GM18868 (cell line): Measurements from ENCODE around the gene CD6.

Experiments
- ATAC-seq: cut with Tn5 transposase; IDR thresholded peaks from one replicate; pipeline ENCODE4 v1.9.1; 2021; ENCODE audit warnings: mild to moderate bottlenecking, moderate library complexity; ENCODE audit not compliant: unreplicated experiment

The CD6 gene

GRCh38 chr11:60934790-60935605, 36.5 kb upstream of the CD6 start:
- ATAC-seq: no peak

DNA sequence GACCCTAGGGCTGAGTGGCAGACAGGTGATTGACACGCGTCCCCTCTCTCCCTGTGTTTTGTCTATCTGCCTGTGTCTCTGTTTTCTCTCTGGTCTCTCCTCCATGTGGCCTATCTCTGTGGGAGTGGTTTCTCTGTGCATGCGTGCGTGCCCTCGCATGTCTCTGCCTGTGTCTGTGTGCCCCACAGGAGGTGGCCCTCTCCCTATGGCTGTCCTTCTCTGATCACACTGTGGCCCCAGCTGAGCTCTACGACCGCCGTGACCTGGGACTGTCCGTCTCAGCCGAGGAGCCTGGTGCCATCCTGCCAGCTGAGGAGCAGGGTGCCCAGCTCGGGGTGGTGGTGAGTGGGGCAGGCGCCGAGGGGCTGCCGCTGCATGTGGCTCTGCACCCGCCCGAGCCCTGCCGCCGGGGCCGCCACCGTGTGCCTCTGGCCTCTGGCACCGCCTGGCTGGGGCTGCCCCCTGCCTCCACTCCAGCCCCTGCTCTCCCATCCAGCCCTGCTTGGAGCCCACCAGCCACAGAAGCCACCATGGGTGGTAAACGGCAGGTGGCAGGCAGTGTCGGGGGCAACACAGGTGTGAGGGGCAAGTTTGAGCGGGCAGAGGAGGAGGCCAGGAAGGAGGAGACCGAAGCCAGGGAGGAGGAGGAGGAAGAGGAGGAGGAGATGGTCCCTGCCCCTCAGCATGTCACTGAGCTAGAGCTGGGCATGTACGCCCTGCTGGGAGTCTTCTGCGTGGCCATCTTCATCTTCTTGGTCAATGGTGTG, 35.6 kb upstream of the CD6 start:
- ATAC-seq: no peak

DNA sequence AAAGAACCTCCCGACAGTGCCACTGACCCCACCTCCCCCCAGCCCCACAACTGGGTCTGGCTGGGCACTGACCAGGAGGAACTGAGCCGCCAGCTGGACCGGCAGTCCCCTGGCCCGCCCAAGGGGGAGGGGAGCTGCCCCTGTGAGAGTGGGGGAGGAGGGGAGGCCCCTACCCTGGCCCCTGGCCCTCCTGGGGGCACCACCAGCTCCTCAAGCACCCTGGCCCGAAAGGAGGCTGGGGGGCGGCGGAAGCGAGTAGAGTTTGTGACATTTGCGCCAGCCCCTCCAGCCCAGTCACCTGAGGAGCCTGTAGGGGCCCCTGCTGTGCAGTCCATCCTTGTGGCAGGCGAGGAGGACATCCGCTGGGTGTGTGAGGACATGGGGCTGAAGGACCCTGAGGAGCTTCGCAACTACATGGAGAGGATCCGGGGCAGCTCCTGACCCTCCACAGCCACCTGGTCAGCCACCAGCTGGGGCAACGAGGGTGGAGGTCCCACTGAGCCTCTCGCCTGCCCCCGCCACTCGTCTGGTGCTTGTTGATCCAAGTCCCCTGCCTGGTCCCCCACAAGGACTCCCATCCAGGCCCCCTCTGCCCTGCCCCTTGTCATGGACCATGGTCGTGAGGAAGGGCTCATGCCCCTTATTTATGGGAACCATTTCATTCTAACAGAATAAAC, 34.9 kb upstream of the CD6 start:
- no peak for ATAC-seq

- ATAC-seq: no peak
Observed at GRCh38 chr11:60937144-60937527, 34.3 kb upstream of the CD6 start.

DNA sequence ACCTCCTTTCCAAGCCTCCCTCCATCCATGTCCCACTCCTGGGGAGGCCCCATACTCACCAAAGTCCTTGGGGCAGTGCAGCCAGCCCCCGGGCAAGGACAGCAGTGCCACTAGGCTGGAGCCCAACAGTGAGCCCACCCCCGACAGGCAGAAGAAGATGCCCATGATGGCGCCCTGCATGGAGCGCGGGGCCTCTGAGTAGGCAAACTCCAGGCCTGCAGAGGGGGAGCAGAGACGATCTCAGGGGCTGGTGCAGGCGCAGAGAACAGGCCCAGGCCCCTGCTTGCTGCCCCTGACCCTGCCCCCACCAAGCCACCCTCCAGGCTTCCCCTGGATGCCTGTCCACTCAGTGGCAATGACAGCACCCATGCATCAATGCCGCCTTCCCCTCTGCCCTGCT, 33.7 kb upstream of the CD6 start:
- no peak for ATAC-seq

DNA sequence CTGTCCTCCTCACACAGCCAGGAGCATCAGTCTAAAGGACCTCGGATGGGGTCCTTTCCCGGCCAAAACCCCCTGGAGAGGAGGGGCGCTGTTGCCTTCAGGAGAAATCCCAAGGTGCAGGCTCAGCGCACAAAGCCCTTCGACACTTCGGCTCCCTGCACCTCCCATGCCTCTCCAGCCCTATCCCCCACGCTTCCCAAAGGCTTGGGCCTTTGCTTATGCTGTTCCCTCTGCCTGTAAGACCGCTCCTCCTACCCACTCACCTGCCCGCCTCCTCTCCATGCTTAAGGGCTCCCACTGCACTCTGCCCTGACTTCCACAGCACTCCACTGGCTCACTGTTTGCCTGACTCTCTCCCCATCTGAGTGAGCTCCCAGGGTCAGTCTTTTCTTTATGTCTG, 33.0 kb upstream of the CD6 start:
- no peak for ATAC-seq

DNA sequence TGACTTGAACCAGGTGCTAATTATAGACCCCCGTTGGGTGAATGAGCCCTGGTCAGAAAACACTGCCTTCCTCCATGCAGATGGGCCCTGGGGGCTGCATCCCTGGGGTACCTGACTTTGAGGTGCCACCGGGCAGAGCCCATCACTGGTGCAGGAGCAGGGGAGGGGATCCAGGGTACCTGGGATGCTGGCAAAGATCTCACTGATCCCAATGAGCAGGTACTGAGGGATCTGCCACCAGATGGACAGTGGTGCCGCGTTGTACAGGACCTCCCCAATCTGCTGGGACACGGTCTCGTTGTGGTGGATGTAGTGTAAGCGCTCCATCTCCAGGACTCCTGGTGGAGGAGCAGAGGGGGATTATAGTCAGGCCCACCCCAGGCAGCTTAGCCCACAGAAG, 32.2 kb upstream of the CD6 start:
- ATAC-seq: no peak

DNA sequence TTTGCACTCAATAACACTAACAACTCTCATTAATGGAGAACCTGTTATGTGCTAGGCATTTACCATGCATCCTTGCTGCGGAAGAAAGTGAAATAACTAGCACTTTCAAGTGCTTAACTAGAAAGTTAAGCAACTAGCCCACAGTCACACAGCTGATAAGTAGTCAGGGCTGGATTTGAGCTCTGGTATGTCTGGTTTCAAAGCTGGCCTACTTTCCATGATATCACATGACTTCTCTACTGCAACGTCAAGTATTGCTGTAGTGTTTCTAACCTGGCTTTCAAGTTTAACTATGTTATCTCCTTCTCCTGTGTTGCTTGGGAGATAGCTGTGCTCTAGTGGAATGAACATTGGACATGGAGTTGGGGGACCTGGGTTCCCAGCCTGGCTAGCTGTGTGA, 31.6 kb upstream of the CD6 start:
- no peak for ATAC-seq

DNA sequence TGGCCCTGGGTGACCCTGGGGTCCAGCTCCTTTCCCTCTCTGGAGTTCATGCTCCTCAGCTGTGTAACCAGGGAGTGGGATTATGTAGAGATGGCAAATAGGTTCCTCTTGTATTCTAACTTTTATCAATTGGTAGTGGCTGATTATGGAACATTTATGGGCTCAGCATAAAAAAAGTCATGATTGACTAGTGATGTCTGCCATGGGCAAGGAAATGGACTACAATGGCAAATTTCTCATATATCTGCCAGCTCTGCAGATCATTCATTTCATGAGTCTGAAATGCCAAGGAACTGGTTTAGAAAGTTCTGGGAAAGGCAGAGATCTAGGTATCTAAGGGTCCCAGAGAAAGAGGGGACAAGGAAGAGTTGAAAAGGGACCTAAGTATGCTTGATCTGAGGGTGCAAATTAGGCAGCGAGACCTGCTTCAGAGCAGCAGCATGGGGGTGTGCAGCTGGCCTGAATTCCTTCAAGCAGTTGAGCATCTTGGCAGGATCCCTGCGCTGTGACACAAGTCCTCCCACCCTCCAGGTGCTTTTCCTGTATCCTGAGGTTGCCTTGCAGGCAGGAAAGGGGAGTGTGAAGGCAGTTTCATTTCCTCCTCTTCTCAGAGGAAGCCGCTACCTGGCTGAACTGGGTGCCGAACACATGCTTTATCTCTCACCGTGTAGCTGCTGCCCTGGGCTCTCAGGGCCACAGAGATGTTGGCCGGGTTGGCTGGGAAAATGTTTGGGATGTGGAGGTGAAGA, 29.9 kb upstream of the CD6 start:
- no peak for ATAC-seq

GRCh38 chr11:60942219-60942618, 29.3 kb upstream of the CD6 start:
- no peak for ATAC-seq

GRCh38 chr11:60942970-60943565, 28.4 kb upstream of the CD6 start:
- ATAC-seq: no peak

DNA sequence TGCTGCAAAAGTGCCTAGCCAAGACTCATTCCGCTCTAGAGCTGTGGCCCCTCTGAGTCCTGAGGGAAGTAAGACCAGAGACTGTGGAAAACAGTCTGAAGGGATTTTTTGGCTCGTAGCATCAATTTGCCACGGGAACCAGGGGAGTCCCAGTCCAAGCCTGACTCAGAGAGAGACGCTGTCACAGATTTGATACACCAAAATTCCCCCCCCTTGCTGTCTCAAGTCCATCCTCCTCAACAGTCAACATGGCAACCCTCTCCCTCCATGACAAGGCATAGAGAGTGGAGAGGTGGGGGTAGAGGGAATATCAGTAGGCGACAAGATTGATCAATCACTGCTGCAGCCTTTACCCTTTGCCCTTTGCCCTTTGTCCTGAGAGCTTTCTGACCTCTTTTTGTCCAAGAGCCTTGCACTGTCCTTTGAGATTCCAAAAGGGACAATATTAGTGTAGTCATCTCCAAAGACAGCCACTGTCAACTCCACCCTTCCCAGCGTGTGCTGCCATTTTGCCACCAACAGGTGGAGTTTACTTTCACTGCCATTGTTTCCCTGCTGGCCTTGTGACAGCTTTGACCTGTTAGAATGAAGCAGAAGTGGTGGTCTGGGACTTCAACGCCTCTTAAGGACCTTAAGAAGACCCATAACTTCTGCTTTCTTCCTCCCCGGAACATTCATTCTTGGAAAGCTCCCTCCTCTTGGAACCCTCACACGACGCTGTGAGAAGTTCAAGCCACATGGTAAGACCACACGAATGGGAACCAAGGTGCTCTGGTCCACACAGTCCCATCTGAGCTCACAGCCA, 26.8 kb upstream of the CD6 start:
- ATAC-seq: no peak

DNA sequence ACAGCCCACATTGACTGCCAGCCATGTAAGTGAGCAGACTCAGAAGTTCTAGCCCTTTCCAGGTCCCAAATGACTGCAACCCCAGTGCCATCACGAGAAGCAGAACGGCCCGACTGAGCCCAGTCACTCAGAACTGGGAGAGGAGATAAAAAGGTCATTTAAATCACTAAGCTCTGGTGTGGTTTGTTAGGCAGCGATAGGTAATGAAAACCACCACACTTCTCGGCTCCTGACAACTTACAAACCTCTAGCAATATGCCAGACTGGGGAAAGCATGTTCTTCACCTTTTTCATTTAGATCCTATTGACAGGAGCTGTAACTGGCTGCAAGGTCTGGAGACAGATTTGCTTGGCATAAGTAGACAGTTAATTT, 26.2 kb upstream of the CD6 start:
- ATAC-seq: no peak

DNA sequence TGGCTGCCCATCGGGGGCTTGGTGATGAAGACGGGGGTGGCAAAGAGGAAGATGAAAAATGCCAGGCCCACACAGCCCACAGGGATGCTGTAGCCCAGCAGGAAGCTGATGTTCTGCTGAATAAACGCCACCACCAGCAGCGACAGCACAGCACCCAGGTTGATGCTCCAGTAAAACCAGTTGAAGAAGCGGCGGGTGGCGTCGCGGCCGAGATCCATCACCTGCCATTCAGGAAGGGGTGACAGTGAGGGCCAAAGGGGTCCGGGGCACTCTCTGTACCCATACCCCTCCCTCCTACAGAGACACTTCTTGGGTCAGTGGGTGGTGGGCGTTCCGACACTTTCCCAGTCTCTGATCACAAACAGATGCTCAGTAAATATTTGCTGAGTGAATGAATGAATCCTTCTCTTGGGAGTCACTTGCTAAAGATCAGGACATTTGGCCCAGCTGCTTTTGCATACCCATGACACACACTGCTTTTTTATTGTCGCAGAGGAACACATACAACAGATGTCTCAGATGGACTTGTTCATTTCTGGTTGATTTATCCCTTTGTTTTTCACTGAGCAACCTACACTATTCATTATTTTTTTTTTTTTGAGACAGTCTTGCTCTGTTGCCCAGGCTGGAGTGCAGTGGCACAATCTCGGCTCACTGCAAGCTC, 24.7 kb upstream of the CD6 start:
- no peak for ATAC-seq

GRCh38 chr11:60947700-60948099, 23.8 kb upstream of the CD6 start:
- ATAC-seq: no peak

DNA sequence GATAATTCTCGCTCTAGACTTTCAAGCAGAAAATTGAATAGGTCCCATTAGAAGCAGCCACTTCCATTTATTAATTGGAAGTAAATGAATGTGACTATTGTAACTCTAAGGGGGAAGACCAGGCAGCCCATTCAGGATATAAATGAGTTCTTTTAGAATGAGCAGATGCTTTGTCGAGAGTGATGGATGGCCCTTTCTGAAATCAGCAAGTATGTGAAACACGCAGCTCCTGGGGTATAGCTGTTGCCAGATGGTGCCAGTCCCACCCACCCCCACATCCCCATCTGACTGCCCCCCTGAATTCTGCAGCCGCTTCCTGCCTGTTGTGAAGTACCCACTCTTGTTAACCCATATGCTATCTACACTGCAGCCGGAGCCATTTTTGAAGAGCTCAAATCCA, 23.2 kb upstream of the CD6 start:
- no peak for ATAC-seq

- ATAC-seq: no peak
Observed at GRCh38 chr11:60950024-60950423, 21.5 kb upstream of the CD6 start.

GRCh38 chr11:60950933-60951605, 20.4 kb upstream of the CD6 start:
- ATAC-seq: no peak

DNA sequence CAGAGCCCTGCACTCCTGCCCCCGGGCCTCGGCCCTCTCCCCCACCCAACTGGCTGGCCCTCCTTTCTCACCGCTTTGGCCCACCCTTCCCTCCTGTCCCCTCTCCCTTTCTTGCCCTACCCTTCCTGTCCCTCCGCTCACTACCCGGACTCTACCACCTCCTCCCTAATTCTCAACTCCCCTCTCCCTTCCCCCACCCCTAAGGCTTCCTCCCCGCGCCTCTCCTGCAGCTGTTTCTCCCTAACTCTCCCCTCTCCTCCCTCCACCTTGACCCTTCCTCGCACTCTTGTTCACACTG, 19.9 kb upstream of the CD6 start:
- ATAC-seq: no peak
